ENCODE results near the gene FBXW4. TPM values are rescaled to one million over a fixed set of nuclear protein-coding genes. Genes with fewer than 3 reads are reported as not detected.
A peak's percentile ranks its signal among the peaks of the same experiment; 100 is the strongest.

Gene FBXW4
- total and polyA plus RNA-seq, 2 of the 8 experiments (the other 6 are each of a cell fraction or from before 2014, with no cell fraction given): 29.0 to 32.8 TPM

DNA sequence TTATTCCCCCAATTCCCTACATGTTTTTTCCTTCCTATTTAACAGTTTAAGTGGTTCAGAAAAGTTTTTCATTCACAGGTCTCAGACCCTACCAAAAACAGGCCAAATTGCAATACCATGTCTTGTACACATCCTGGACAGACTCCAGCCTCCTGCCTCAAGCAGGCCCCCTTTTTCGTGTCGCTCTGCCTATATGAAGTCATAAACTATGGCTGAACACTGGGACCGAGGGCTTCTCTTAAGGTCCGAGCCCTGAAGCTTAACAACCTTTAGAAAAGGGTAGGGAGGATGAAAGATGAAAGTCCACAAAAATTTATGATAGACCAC is 1.4 kb downstream of the FBXW4 start:
- FAIRE-seq (no peak), DNase-seq (ENCODE audit: low read depth in 1 of 2, low spot score in 2 of 2) (no peak)
- peak overlapping the region; percentile 15 for H4K91ac ChIP-seq (replicated peaks; ENCODE audit: insufficient read length, low read length)
- H2AFZ ChIP-seq (ENCODE audit: low read length): peak overlapping the region; percentile 66
- peaks cover 0 to 2% of the 10 kb centered on the region in 2 experiments for H4K20me1 ChIP-seq (replicated peaks in 1 of 2; ENCODE audit: control insufficient read depth in 1 of 2, insufficient read depth in 2 of 2, low read length in 2 of 2)
- H2BK20ac ChIP-seq (ENCODE audit: low read length): no peak overlapping the region
- no peaks in the 10 kb centered on the region for H3K9me3 ChIP-seq (ENCODE audit: insufficient read depth in 2 of 2, low read depth in 1 of 2, low read length in 1 of 2)
- no peak overlapping the region for H3K4ac ChIP-seq (replicated peaks; ENCODE audit: insufficient read length, low read depth, low read length)
- WGBS, 2 experiments (ENCODE audit: extremely low coverage in 1 of 2, insufficient coverage in 1 of 2, insufficient read length in 1 of 2, insufficient replicate concordance in 2 of 2, low coverage in 1 of 2, low lambda C conversion rate in 2 of 2, missing lambda C conversion rate in 1 of 2): 51% methylated on average over 4 of the region's 4 CpGs; no CpG with 5 or more reads in 1 of the 2 experiments
- peak overlapping the region; percentile 58; the same call in 1 of the 2 replicates for H4K8ac ChIP-seq (ENCODE audit: extremely low read depth, insufficient read depth, low read length)
- H3K36me3 ChIP-seq (ENCODE audit: control insufficient read depth in 2 of 4, insufficient read depth in 4 of 4, low read length in 3 of 4): no peaks in the 10 kb centered on the region
- TF ChIP-seq RFX5 (IDR thresholded peaks at IDR 0.05; ENCODE audit: borderline replicate concordance, low read depth, low read length) (no peak), TAF7 (optimal IDR thresholded peaks at IDR 0.05; ENCODE audit: borderline replicate concordance, low read depth, low read length) (peak; percentile 18)
- H3K27ac ChIP-seq (ENCODE audit: low read depth, low read length): peak overlapping the region; percentile 95
- H2BK12ac ChIP-seq (ENCODE audit: low read depth, low read length): peak overlapping the region; percentile 60; the same call in 1 of the 2 replicates
- H3K23ac ChIP-seq (ENCODE audit: insufficient read length): no peak overlapping the region
- peak overlapping the region; percentile 87 to 88 for H3K4me2 ChIP-seq (ENCODE audit: insufficient read depth in 1 of 2, low read depth in 2 of 2, low read length in 2 of 2)
- no peaks in the 10 kb centered on the region for H3K27me3 ChIP-seq (replicated peaks in 1 of 4; ENCODE audit: control insufficient read depth in 3 of 4, extremely low read depth in 1 of 4, insufficient read depth in 3 of 4, low read length in 3 of 4)
- H3K56ac ChIP-seq (replicated peaks; ENCODE audit: insufficient read length, low read depth, low read length): peak overlapping the region; percentile 37
- peaks cover 3 to 12% (median 3%) of the 10 kb centered on the region in 4 experiments; a peak in 5 of 7 replicates for H3K4me1 ChIP-seq (replicated peaks in 1 of 4; ENCODE audit: control insufficient read depth in 3 of 4, insufficient read depth in 4 of 4, low read length in 3 of 4)
- peak overlapping the region; percentile 74 to 93 (median 81); a peak in 7 of 8 replicates for H3K4me3 ChIP-seq (ENCODE audit: extremely low read depth in 1 of 4, insufficient read depth in 2 of 4, low read depth in 3 of 4, low read length in 4 of 4)
- H2BK120ac ChIP-seq (replicated peaks; ENCODE audit: low read depth, low read length): no peak overlapping the region
- H4K5ac ChIP-seq (ENCODE audit: insufficient read length, low read depth, low read length): no peak overlapping the region
- ChIA-PET POLR2A (ENCODE audit: partially characterized antibody) (interaction anchor here (0.6 to 2.7 kb wide), 12 partner anchors 9 to 125 kb away, joined by 3 to 12 read pairs (median 4); partner anchors contain the start of genes NPM3 and OGA), CTCF (ENCODE audit: partially characterized antibody) (interaction anchor here (0.6 to 2.2 kb wide), 9 partner anchors 19 to 98 kb away, joined by 3 to 17 read pairs (median 3); no protein-coding TSS in a partner anchor)
- H3K9ac ChIP-seq (replicated peaks in 1 of 4; ENCODE audit: extremely low read depth in 1 of 4, low read depth in 3 of 4, low read length in 3 of 4): peak overlapping the region in 3 of 4 experiments; percentile 60 to 92 (median 86); a peak in 6 of 7 replicates
- 0 out of 2 replicates have a peak overlapping the region, but pooled peaks have one; percentile 95 for H2BK5ac ChIP-seq (ENCODE audit: low read depth, low read length)
- H3K14ac ChIP-seq (ENCODE audit: insufficient read length): no peak overlapping the region
- peaks cover 11% of the 10 kb centered on the region for H3K23me2 ChIP-seq (ENCODE audit: low read depth, low read length)
- H3K79me1 ChIP-seq (ENCODE audit: low read depth, low read length): no peaks in the 10 kb centered on the region; the same call in 1 of the 2 replicates
- no peak overlapping the region for H2AK5ac ChIP-seq (ENCODE audit: low read depth, low read length)
- H3K79me2 ChIP-seq (ENCODE audit: control insufficient read depth in 1 of 2, insufficient read depth in 2 of 2, low read length in 2 of 2): peaks cover 2 to 25% of the 10 kb centered on the region in 2 experiments; a peak in 3 of 4 replicates
- H2BK15ac ChIP-seq (ENCODE audit: low read length): no peak overlapping the region
- peak overlapping the region; percentile 83; the same call in 1 of the 2 replicates for H3K18ac ChIP-seq (ENCODE audit: extremely low read depth, low read length)

Data from H1 (cell line).